ENCODE measurements around the gene SLC25A22. TPM values are rescaled to one million over a fixed set of nuclear protein-coding genes. Genes with fewer than 3 reads are reported as not detected.

SLC25A22 gene
- total RNA-seq, 1 donor from 2014 or later, result 4.0 TPM

DNA sequence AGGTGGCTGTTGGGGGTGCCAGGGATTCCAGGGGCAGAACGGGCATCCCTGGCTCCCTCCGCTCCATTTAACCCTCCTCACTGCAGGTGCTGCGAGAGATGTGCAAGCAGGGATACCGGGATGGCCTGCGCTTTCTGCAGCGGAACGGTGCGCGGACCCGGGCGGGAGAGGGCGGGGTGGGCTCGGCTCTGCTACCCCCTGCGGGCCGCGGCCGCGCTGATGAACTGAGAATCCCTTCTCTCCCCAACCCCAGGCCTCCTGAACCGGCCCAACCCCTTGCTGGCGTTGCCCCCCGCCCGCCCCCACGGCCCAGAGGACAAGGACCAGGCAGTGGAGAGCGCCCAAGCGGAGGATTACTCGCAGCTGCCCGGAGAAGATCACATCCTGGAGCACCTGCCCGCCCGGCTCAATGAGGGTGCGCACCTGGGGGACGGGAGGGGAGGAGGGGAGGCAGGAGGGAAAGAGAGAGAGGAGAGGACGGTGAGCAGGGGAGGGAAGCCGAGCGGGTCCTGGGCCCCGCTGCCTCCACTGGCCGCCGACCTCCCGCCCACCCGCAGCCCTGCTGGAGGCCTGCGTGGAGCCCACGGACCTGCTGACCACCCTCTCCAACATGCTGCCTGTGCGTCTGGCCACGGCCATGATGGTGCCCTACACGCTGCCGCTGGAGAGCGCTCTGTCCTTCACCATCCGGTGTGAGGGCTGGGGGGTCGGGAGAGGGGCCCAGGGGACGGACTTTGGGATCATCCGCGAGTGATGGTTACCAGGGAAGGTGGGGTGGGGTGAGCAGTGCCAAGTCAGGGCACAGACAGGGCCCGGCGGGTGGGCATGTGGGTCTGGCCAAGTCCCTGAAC lies 25.6 kb upstream of the SLC25A22 start:
- no peak for DNase-seq (ENCODE audit: low read depth in 2 of 2)

DNA sequence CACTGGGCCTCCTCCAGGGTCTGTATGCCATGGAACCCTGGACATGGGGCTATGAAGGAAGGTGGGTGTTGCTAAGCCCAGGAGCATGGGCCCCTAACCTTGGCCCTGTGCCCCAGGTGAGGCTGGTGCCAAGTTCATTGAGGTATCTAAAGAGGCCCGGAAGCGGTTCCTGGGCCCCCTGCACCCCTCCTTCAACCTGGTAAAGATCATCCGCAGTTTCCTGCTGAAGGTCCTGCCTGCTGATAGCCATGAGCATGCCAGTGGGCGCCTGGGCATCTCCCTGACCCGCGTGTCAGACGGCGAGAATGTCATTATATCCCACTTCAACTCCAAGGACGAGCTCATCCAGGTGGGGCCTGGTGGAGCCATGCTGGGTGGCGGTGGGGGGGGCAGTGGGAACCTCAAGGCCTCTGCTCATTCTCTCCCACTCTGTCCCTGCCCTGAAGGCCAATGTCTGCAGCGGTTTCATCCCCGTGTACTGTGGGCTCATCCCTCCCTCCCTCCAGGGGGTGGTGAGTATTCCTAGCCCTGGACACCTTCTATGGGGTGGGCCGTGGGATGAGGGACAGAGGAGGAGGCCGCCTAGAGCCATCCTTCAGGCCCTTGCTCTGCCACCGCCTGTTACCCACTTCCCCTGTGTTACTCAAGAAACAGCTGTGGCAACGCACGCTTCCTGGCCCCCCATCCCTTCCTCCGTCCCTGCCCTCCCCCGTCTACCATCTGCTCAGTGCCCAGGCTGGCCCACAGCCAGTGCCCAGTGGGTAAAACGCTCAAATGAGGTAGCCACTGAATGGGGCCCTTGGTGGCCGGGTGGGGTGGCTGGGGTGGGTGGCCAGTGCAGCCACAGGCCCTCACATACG lies 23.7 kb upstream of the SLC25A22 start:
- DNase-seq (ENCODE audit: low read depth in 2 of 2), result no peak

DNA sequence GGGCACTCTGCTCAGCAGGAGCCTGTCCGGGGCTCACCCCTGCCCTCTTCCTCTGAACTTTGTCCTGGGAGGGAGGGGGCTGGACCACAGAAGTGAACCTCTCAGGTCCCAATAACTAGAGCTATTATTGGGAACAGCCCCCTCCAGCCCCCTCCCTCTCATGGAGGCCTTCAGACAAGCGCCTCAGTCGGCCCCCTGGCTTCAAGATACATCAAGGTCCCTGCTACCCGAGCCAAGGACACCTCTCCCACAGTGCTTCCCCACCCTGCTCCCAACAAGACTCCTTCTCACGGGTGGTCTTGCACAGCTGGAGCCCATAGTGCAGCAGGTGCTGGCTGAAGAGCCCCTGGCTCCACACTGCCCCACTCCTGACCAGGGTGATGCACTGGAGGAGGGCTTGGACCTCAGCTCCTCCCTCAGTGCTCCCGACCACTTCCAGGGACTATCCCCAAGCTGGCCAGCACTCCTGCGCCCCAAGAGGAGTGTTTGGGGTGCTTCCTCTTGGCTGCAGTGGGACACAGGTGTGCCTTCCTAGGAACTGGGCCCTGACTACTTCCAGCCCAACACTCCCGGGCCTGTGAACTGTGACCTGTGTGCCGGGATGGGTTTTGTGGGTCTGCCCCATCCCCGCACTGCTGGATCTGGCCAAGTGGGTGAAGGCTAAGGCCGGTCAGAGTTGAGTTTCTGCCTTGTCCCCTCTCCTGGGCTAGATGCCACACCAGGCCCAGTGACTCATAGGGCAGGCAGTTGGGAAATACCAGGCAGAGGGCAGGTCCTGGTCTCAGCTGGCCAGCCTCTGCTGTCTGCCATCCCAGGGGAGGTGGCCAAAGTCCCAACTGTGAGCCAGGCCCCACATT lies 22.8 kb upstream of the SLC25A22 start:
- peak in 1 of 2 donors; percentile 58 for DNase-seq (ENCODE audit: low read depth in 2 of 2)

DNA sequence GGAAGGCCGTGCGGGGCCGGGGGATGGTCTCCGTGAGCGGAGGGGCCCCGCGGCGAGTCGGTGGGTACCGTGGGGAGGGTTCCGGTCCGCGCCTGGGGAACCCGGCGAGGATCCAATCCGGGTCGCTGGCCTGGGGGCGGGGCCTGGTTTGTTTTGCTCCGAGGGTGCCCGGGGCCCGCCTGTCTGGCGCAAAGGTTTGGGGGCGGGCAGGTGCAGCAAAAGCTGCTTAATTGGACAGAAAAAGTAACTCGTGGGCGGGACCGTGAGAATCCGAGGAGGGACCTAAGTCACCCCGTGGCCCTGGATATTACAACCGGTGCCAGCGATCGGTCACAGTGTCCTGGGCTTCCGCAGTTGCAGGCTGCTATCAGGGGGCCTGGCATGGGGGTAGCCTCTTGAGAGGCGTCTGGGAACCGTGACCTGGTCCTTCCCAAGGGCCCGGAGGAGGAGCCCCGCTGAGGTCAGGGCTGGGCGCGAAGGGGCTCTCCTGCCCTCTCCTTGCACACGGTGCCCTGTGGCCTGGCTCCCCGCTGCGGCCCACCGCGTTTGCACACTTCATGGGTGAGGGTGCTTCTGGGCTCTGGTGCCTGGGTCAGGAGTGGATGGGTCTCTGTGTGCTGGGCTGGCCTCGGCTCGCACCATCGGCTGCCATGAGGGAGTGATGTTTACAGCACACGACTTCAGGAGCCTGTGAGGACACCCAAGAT lies 22.0 kb upstream of the SLC25A22 start:
- DNase-seq (ENCODE audit: low read depth in 2 of 2), result peak; percentile 85 to 90

DNA sequence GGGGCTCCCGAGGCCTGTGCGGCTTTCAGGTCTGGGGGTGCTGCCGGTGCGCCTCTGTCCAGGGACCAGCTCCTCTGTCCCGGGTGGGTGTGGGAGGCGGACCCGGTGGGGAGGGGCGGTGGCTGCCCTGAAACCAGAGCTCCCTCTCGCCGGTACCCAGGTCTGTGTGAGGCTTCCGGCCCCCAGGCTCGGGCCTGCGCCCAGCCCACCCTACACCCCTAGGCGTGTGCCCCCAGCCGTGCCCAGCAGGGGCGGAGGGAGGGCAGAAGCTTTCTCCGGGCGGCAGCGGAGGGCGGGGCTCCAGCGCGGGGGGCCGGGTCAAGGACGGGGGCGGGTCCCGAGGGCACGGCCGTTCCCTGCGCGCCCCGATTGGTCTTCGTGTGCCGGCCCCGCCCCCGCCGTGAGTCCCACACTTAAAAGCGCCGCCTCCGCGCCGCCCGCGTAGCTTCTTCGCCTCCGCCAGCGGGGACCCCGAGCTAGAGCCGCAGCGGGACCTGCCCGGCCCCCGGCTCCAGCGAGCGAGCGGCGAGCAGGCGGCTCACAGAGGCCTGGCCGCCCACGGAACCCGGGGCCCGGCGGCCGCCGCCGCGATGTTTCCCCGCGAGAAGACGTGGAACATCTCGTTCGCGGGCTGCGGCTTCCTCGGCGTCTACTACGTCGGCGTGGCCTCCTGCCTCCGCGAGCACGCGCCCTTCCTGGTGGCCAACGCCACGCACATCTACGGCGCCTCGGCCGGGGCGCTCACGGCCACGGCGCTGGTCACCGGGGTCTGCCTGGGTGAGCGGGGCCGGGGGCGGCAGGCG lies 21.2 kb upstream of the SLC25A22 start:
- peak; percentile 67 to 91 for DNase-seq (ENCODE audit: low read depth in 2 of 2)

DNA sequence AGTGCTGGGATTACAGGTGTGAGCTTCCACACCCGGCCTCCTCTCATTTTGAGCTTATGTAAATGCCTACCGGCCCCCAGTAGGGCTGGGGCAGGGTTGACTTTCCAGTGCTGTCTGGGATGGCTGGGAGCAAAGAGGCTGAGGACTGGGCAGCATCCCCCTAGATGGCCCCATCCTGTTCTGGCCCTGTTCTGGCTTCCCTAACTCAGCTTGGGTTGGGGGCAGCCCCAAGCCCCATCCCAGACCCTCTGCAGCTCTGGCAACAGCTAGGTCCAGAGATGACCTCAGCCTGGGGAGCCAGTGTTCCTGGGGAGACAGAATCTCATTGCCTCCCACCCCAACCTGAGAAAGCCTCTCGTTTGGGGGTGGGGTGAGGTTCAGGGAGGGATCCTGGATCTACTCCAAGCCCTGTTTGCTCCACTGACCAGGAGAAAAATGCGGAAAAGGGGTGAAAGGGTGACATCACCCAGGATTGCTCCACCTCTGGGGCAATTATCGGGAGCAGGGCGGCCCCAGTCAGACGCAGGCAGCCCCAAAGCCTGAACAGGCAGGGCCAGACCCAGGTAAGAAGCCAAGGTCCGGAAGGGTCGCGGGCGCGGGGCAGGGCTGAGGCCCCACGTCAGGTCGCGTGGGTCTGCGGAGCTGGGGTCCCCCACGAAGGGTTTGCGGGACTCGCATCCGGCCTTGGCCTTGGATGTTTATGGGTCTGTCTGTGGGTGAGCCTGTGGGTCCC lies 20.5 kb upstream of the SLC25A22 start, which contains the start of gene PNPLA2:
PNPLA2 (plus strand) TSS at position 519 of the 733 bp plus-strand sequence. CDS start 805 bp downstream, outside the sequence.
- DNase-seq (ENCODE audit: low read depth in 2 of 2), result no peak

DNA sequence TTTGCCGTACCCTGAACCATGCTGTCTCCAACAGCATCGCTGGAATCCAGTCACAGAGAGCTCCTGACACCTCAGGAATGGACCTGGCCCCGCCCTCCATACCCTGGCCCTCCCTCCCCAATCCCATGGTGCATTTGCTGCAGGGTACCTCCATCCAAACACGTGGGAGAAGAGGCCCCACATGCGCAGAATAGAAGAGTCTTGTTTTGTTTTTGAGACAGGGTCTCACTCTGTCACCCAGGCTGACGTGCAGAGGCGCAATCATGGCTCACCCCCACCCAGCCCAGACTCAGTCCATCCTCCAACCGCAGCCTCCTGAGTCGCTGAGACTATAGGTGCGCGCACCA lies 18.3 kb upstream of the SLC25A22 start:
- DNase-seq (ENCODE audit: low read depth in 2 of 2), result no peak

DNA sequence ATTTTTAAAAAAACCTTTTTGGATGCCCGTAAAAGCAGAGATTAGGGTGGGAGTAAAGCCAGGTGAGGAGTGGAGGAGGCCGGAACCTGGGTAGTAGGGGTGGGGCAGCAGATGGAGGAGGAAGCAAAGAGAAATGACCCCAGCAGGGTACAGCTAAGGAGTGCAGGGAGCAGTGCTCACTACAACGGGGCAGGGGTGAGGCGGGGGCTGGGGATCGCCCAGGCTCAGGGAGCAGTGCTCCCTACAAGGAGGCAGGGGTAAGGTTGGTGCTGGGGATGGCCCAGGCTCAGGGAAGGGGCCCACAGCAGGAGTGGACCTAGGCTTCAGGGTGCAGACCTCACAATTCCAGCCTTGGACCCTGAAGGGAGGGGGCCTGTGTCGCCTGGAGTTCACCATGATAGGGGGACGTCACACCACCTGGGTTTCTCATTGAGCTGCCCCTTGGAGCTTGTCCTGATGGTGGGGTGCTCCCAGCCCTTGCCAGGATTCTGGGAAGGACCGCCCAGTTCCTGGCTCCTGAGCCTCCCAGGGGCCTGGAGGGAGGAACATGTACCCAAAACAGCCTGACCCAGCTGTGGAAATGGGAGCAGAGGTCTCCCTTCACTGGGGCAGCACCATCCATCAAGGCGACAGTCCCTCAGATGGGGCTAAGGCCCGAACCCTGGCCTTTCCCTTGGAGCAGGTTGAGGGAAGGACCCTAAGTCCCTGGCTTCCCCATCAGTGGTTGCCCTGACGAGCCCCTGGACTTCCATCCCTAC lies 17.8 kb upstream of the SLC25A22 start:
- no peak for DNase-seq (ENCODE audit: low read depth in 2 of 2)

DNA sequence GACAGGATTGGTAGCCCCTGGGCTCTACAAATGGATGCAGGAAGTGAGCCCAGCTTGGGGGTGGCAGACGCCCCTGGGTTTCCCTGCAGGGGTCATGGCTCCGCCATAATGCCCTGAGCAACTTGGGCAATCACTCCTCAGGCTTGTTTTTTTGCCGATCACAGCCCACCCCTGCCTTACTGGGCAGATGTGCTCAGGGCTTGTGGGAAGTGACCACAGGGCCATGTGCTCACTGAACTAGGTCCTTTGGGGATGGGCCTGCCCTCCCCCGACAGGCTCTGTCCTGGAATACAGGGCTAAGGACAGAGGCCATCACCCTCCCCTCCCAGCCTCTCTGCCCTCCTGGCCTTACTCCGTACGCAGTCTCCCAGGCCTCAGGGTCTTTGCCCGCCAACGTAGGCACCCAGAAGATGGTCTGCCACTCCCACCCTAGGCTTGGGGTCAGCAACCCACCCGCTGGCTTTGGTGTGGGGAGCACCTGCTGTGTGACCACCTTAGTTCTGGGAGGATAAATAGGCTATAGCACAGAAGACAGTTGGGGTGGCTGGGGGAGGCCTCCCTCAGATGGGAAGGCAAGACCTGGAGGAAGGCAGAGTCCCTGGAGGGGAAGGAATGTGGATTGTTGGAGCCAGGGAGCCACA lies 15.5 kb upstream of the SLC25A22 start:
- no peak for DNase-seq (ENCODE audit: low read depth in 2 of 2)

DNA sequence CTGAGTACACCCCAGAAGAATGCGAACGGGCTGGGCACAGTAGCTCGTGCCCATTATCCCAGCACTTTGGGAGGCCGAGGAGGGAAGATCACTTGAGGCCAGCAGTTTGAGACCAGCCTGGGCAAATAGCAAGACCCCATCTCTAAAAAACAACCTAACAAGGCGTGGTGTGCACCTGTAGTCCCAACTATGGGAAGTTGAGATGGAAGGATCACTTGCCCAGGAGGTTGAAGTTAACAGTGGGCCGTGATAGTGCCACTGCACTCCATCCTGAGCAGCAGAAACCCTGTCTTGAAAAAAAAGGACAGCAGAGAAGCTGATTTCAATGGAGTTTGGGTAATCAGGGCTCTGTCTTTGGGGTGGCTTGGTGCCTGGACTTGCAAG lies 15.0 kb upstream of the SLC25A22 start:
- DNase-seq (ENCODE audit: low read depth in 2 of 2), result no peak

DNA sequence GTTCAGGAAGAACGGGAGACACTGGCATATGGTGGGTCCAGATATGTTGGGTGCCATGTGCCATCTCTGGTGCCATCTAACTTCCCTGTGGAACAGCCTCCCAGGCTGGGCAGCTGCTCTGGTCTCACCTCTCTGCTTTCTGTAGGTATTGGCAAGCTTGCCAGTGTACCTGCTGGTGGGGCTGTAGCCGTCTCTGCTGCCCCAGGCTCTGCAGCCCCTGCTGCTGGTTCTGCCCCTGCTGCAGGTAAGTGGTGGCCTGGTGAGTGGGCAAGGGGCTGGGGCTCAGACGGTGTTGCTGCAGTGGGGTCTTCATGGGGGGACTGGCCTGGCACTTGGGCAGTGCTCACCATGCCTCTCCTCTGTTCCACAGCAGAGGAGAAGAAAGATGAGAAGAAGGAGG lies 14.3 kb upstream of the SLC25A22 start:
- DNase-seq (ENCODE audit: low read depth in 2 of 2), result no peak

DNA sequence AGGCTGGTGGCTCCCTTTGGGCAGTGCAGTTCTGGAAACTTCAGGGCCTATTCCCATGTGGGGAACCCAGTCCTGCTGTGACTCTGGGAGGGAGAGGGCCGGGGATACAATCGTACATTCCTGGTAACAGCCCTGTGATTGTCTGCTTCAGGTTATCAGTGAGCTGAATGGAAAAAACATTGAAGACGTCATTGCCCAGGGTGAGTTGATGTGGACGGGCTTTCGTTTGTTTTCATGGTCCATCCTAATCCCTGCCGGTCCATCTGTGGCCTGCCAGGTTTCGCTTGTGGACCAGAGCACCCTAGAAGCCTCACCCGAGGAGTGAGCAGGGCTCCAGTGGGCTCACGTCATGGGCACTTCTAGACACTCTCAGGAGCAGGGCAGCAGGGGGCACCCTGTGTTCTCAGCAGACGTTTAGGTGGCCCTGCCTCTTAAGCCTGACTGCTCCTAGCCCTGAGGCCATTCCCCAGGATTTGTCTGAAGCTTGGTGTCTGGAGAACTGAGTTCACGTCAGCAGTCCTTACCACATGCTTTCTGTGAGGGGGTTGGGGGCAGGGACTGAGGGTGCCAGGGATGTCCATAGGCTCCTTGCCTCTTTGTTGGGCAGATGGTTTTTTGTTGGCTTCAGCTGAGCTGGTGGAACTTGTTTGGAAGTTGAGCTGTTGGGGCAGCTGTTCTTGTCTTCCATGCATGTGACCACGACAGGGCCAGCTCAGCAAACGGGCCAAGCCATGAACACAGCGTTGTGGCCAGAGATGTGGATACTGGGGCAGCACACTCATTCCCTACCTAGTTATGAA lies 13.6 kb upstream of the SLC25A22 start:
- peak in 1 of 2 donors; percentile 47 for DNase-seq (ENCODE audit: low read depth in 2 of 2)

DNA sequence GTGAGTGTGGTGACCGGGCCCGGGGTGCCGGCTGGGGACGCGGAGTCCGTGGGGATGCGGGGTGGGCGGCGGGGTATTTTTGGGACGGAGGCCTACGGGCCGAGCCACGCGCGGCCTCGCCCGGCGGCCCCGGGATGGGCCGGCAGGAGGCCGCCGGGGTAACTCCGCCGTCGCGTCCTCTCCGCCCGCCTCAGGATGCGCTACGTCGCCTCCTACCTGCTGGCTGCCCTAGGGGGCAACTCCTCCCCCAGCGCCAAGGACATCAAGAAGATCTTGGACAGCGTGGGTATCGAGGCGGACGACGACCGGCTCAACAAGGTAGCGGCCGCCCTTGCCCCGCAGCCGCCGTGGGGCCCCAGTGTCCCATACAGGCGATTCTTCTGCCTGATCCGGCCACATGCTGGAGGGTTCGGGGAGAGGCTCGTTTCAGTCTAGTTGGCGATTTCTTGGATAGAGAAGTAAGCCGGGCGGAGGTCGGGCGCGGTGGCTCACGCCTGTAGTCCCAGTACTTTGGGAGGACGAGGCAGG lies 12.0 kb upstream of the SLC25A22 start:
- DNase-seq (ENCODE audit: low read depth in 2 of 2), result peak in 1 of 2 donors; percentile 34

DNA sequence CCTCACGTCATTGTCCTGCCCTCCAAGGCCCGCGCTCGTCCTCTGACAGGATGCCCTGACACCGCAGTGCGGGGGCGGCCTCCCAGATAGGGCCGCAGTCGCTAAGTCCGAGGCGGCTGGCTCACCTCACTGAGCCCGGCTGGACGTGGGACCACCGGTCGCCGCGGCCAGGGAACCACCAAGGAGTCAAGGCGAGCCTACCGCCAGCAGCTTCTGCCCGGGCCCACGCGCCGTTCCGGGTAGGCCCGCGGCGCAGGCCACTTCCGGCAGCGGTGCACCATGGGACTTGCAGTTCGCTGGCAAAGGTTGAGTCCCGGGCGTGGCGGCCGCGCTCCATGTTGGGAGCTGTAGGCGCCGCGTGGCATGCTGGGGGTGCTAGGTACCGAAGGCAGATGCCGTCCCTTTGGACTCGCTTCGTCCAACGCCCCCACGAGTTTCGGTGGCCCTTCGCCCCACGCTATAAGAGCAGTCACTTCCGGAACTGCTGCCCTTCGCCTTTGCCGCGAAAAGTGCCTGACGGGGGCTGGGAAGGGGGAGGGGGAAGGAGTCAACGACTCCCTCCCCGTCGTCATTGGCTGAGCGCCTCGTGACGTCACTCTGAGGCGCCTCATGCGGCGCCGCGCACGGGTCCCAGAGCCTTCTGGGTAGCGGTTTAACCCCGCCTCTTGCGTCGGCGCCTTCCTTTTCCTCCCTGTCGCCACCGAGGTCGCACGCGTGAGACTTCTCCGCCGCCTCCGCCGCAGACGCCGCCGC lies 11.4 kb upstream of the SLC25A22 start, which contains the start of gene RPLP2:
RPLP2 (plus strand) TSS at position 681 of the 753 bp plus-strand sequence. CDS start 268 bp downstream, outside the sequence.
- peak; percentile 93 to 97 for DNase-seq (ENCODE audit: low read depth in 2 of 2)

DNA sequence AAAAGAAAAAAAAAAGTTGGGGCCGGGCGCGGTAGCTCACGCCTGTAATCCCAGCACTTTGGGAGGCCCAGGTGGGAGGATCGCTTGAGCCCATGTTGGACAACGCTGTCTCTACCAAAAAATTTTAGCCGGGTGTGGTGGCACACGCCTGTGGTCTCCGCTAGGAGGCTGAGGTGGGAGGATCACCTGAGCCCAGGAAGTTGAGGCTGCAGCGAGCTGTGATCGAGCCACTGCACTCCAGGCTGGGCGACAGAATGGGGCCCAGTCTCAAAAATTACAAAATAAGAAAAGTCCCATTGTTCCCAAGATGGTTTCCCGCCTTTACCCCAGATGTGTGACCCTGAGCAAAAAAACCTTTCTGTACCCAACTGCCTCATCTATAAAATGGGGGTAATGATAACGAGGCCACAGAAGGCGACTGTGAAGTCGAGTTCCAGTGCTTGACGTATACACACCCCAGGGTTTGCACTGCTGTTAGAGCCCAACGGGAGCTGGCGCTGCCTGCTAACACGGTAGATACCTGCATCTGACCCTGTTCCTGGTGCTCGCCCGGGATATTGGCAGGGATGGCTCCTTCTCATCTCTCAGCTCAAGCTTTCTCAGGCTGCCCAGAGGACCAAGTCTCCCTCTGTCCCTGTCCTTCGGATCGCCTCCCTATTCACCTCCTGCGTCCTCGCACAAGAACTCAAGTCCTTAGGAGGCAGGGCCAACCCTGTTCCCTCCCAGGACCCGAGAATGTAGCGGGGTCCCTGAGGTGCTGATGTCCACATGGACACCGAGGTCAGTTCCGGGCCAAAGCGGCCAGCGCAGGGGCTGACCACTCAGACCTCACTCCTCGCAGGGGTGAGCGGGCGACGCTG lies 10.6 kb upstream of the SLC25A22 start:
- DNase-seq (ENCODE audit: low read depth in 2 of 2), result no peak
